ENCODE measurements around the gene PPM1N.

PPM1N gene

DNA sequence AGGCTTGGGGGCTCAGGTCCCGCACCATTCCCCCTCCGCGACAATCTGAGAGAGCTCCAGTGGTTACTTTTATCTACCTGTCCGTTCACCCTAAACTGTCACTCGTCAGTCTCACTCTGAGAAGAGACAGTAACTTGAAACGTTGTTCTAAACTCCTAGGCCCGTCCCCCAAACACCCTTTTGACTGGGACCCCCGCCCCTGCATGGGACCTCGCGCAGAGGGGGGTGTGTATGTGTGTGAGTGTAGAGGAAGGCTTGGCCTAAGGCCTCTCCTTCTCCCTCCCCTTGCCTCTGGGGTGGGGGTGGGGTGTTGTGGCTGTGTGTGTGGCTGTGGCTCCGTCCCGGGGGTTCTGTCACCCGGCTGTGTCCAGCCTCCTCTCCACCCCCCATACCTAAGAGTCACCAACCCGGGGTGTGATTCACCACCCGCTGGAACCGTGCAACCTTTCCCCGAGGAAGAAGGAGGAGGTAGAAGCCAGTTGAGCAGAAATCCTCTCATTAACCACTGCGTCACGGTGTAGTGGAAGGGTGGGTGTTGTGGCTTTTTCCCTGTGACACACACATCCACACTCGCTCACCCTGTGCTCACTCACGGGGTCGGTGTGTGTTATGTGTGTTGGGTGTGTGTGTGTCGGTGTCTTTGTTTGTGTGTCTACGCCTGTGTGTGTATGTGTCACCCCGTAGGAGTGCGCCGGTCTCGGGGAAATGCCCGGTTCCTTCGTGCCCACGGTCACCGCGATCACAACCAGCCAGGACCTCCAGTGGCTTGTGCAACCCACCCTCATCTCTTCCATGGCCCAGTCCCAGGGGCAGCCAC lies 28.1 kb upstream of the PPM1N start:
- no peak for DNase-seq (ENCODE audit: low read depth, low spot score)

DNA sequence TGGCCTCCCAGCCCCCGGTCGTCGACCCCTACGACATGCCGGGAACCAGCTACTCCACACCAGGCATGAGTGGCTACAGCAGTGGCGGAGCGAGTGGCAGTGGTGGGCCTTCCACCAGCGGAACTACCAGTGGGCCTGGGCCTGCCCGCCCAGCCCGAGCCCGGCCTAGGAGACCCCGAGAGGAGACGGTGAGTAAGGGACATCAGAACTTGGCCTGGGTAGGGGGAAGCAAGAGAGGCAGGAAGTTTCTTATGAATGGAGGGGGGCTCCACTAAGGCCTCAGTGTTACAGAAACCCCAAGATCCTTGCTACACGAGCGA lies 27.5 kb upstream of the PPM1N start:
- no peak overlapping the region for H3K4me3 ChIP-seq (ENCODE audit: low read length)
- DNase-seq (ENCODE audit: low read depth, low spot score), result no peak

More for the DNA sequence above, 28.1 kb upstream of the PPM1N start:
- peak overlapping the region; percentile 86 for H3K4me3 ChIP-seq (ENCODE audit: low read length)

DNA sequence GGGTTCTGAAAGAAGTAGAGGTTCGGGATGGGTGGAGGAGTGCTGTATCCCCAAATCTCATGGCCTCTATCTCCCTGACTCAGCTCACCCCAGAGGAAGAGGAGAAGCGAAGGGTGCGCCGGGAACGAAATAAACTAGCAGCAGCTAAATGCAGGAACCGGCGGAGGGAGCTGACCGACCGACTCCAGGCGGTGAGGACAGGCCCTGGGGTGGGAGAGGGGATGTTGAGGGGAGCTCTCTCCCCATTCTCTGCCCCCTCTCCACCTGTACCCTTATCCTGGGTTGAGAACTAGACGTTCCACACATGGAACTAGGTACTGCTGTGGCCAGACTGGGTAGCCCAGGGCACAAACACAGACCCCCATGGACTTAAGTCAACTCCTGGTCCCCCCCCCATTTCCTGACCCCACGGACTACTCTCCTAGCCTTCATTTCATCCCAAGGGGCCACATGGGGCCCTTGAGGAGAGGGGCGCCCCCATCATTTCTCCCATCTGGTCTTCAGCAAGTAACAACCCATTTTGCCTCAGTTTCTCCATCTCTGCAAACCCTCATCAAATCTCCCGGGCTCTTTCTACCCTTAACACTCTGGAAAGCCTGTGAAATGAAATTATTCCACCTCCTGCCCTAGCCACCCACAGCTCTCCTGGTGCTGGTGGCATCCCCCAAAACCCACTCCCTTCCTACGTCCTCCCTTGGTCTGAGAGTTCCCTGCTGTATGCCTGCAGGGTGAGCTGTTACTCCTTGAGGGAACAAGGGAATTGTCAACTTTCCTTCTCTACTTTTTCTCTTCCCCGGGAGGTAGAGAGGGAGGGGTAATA lies 26.9 kb upstream of the PPM1N start:
- DNase-seq (ENCODE audit: low read depth, low spot score), result no peak
- no peak overlapping the region for H3K4me3 ChIP-seq (ENCODE audit: low read length)

DNA sequence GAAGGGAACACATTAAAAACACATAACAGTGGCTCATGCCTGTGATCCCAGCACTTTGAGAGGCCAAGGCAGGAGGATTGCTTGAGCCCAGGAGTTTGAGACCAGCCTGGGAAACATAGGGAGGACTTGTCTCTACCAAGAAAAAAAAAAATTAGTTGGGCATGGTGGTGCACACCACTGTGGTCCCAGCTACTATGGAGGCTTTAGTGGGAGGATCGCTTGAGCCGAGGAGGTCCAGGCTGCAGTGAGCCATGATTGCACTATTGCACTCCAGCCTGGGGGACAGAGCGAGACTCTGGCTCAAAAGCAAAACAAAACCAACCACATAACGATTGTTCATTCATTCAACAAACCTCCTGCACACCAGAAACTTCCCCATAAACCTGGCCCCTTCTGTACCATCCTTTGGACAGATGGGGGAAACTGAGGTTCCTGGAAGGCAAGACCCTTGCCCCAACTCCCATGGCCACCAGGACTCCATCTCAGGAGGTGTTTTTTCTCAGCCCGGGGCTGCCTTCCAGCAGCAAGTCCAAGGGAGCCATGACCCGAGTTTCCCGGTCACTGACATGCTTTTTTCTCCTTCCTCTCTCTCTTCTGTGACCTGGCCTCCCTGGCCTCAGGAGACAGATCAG lies 26.2 kb upstream of the PPM1N start:
- DNase-seq (ENCODE audit: low read depth, low spot score), result no peak
- H3K4me3 ChIP-seq (ENCODE audit: low read length), result no peak overlapping the region

DNA sequence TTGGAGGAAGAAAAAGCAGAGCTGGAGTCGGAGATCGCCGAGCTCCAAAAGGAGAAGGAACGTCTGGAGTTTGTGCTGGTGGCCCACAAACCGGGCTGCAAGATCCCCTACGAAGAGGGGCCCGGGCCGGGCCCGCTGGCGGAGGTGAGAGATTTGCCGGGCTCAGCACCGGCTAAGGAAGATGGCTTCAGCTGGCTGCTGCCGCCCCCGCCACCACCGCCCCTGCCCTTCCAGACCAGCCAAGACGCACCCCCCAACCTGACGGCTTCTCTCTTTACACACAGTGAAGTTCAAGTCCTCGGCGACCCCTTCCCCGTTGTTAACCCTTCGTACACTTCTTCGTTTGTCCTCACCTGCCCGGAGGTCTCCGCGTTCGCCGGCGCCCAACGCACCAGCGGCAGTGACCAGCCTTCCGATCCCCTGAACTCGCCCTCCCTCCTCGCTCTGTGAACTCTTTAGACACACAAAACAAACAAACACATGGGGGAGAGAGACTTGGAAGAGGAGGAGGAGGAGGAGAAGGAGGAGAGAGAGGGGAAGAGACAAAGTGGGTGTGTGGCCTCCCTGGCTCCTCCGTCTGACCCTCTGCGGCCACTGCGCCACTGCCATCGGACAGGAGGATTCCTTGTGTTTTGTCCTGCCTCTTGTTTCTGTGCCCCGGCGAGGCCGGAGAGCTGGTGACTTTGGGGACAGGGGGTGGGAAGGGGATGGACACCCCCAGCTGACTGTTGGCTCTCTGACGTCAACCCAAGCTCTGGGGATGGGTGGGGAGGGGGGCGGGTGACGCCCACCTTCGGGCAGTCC lies 25.5 kb upstream of the PPM1N start:
- H3K4me3 ChIP-seq (ENCODE audit: low read length), result no peak overlapping the region
- DNase-seq (ENCODE audit: low read depth, low spot score), result no peak

DNA sequence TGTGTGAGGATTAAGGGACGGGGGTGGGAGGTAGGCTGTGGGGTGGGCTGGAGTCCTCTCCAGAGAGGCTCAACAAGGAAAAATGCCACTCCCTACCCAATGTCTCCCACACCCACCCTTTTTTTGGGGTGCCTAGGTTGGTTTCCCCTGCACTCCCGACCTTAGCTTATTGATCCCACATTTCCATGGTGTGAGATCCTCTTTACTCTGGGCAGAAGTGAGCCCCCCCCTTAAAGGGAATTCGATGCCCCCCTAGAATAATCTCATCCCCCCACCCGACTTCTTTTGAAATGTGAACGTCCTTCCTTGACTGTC lies 24.9 kb upstream of the PPM1N start:
- H3K4me3 ChIP-seq (ENCODE audit: low read length), result no peak overlapping the region
- DNase-seq (ENCODE audit: low read depth, low spot score), result no peak

DNA sequence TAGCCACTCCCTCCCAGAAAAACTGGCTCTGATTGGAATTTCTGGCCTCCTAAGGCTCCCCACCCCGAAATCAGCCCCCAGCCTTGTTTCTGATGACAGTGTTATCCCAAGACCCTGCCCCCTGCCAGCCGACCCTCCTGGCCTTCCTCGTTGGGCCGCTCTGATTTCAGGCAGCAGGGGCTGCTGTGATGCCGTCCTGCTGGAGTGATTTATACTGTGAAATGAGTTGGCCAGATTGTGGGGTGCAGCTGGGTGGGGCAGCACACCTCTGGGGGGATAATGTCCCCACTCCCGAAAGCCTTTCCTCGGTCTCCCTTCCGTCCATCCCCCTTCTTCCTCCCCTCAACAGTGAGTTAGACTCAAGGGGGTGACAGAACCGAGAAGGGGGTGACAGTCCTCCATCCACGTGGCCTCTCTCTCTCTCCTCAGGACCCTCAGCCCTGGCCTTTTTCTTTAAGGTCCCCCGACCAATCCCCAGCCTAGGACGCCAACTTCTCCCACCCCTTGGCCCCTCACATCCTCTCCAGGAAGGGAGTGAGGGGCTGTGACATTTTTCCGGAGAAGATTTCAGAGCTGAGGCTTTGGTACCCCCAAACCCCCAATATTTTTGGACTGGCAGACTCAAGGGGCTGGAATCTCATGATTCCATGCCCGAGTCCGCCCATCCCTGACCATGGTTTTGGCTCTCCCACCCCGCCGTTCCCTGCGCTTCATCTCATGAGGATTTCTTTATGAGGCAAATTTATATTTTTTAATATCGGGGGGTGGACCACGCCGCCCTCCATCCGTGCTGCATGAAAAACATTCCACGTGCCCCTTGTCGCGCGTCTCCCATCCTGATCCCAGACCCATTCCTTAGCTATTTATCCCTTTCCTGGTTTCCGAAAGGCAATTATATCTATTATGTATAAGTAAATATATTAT lies 24.3 kb upstream of the PPM1N start:
- no peak overlapping the region for H3K4me3 ChIP-seq (ENCODE audit: low read length)
- no peak for DNase-seq (ENCODE audit: low read depth, low spot score)

DNA sequence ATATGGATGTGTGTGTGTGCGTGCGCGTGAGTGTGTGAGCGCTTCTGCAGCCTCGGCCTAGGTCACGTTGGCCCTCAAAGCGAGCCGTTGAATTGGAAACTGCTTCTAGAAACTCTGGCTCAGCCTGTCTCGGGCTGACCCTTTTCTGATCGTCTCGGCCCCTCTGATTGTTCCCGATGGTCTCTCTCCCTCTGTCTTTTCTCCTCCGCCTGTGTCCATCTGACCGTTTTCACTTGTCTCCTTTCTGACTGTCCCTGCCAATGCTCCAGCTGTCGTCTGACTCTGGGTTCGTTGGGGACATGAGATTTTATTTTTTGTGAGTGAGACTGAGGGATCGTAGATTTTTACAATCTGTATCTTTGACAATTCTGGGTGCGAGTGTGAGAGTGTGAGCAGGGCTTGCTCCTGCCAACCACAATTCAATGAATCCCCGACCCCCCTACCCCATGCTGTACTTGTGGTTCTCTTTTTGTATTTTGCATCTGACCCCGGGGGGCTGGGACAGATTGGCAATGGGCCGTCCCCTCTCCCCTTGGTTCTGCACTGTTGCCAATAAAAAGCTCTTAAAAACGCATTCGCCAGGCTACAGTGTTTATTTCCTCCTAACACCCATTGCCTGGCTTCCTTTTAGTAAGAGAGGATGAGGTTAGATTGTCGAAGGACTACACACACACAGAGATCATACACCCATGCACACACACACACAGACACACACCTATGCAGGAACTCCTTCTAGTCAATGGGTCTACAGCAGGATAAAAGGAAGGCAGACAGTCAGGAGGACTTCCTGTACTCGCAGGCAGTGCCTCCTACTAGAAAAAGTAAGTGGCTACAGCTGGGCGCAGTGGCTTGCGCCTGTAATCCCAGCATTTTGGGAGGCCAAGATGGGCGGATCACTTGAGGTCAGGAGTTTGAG lies 23.4 kb upstream of the PPM1N start:
- DNase-seq (ENCODE audit: low read depth, low spot score), result no peak
- H3K4me3 ChIP-seq (ENCODE audit: low read length), result no peak overlapping the region

DNA sequence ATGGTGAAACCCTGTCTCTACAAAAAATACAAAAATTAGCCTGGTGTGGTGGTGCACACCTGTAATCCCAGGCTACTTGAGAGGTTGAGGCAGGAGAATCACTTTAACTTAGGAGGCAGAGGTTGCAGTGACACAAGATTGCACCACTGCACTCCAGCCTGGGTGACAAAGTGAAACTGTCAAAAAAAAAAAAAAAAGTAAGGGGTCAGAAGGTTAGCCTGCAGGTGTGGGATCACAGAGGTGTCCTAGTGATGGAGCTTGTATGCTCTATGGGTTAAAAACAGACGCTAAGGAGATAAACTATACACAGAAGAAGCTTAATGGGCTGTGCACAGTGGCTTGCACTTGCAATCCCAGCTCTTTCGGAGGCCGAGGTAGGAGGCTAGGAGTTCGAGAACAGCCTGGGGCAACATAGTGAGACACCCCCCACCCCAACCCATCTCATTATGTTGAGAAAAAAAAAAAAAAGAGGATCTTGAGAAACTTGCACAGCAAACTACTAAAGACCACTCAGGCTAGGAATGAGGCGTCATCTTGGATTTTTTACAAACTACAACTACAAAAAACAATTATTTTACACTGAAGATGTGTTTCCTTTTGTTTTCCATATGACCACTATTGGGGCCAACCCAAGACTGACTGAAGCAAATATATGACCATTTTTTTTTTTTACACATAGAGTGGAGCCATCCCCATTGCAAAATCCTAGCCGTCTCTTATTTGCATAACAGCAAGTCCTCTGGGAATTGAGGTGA lies 22.5 kb upstream of the PPM1N start:
- DNase-seq (ENCODE audit: low read depth, low spot score), result no peak

DNA sequence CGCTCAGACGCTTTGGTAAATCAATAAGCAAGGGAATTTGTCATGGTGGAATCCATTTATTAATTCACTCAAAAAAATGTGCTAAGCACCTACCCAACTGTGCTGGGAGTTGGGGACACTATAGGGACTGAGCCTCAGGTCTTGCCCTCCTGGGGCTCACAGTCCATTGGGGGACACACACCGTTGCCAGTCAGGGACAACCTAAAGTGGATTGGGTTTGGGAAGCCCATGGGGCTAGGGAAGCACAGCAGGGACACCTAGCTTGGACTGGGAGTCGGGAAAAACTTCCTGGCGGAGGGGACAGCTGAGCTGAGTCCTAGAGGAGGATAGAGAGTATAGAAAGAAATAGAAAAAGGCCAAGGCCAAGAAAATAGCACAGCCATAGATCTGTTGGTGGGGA lies 21.9 kb upstream of the PPM1N start:
- no peak for DNase-seq (ENCODE audit: low read depth, low spot score)
- H3K4me3 ChIP-seq (ENCODE audit: low read length), result no peak overlapping the region

More for the DNA sequence above, 22.5 kb upstream of the PPM1N start:
- no peak overlapping the region for H3K4me3 ChIP-seq (ENCODE audit: low read length)

GRCh38 chr19:45477186-45477585 lies 21.1 kb upstream of the PPM1N start:
- DNase-seq (ENCODE audit: low read depth, low spot score), result no peak
- no peak overlapping the region for H3K4me3 ChIP-seq (ENCODE audit: low read length)

DNA sequence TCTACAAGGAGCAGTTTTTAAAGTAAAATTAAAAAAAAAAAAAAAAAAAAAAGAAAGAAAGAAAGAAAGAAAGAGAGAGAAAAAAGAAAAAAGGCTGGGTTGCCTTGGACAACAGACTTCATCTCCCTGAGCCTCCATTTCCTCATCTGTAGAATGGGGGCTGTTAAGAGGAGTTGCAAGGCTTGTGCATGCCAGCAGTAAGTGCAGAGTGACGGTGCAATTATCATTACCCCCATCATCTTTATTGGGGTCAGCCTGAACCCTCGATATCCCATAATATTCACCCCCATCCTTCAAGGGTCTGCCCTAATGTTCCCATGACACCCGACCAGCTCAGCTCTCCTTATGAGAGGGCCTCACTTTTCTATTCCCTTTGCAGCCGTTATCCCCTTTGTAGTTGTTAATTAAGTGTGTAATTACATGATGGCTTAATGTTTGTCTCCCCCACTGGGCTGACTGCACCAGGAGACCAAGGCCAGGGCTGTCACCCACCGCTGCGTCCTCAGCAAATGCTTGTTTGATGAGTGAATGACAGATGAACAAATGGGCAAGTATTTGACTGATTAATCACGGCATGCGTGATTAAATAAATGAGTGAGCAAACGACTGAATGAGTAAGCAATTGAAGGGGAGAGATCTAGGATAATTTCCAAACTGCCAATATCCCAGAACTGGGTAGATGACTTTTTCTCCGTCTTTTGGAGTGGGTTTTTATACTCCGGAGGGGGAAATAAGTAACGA lies 20.4 kb upstream of the PPM1N start:
- H3K4me3 ChIP-seq (ENCODE audit: low read length), result peak overlapping the region; percentile 51
- DNase-seq (ENCODE audit: low read depth, low spot score), result no peak

DNA sequence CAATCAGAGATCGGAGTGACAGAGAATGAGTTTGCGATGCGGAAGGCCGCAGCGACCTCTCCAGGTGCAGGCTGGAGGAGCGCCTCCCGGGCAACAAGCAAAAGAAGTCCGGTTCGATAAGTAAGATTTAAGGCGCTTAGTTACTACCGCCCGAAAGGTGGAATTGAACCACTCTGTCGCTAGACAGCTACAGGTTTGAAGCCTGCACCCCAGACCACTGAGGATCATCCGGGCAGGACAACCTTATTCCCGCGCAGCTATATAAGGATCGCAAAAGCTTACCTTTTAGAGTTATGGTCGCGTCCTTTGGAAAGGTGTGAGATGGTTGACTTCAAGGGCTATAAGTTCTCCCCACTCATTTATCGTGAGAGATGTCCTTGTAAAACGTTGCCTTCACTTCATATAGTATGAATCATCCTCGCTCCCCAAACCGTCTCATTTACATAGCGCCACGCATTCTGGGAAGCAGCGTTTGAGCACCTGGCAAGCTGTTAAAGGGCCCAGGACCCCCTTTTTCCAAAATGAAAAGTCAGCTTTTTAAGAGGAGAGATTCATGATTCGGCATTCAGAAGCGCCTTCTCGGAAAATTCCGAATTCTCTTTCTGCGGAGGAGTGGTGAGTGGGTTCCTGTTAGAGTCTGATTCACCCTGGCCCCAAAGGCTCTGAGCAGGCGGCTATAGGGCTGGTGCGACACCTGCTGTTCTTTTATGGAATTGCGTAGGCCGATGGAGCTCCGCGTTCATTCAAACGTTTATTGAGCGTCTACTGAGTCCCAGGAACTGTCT lies 19.6 kb upstream of the PPM1N start:
- peak overlapping the region; percentile 51 for H3K4me3 ChIP-seq (ENCODE audit: low read length)
- peak; percentile 96 for DNase-seq (ENCODE audit: low read depth, low spot score)

DNA sequence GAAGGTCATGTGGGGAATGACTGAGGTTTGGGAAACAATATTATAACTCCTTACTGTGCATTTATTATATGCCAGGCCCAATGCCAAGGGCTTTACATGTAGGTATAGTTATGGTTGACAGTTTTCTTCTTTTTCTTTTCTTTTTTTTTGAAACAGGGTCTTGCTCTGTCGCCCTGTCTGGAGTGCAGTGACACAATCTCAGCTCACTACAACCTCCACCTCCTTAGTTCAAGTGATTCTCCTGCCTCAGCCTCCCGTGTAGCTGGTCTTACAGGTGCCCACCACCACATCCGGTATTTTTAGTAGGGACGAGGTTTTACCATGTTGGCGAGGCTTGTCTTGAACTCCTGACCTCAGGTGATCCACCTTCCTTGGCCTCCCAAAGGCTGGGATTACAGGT lies 15.2 kb upstream of the PPM1N start:
- no peak overlapping the region for H3K4me3 ChIP-seq (ENCODE audit: low read length)
- no peak for DNase-seq (ENCODE audit: low read depth, low spot score)

GRCh38 chr19:45484273-45484945 lies 13.8 kb upstream of the PPM1N start:
- H3K4me3 ChIP-seq (ENCODE audit: low read length), result no peak overlapping the region
- no peak for DNase-seq (ENCODE audit: low read depth, low spot score)
